Brain pericyte (primary cell): ENCODE measurements around the gene KCTD21.

Source experiments
- DNase-seq: peaks from one replicate; pipeline ENCODE4 v3.0.0-alpha.2; 2012; ENCODE audit warnings: low read depth, low spot score

KCTD21 gene

DNA sequence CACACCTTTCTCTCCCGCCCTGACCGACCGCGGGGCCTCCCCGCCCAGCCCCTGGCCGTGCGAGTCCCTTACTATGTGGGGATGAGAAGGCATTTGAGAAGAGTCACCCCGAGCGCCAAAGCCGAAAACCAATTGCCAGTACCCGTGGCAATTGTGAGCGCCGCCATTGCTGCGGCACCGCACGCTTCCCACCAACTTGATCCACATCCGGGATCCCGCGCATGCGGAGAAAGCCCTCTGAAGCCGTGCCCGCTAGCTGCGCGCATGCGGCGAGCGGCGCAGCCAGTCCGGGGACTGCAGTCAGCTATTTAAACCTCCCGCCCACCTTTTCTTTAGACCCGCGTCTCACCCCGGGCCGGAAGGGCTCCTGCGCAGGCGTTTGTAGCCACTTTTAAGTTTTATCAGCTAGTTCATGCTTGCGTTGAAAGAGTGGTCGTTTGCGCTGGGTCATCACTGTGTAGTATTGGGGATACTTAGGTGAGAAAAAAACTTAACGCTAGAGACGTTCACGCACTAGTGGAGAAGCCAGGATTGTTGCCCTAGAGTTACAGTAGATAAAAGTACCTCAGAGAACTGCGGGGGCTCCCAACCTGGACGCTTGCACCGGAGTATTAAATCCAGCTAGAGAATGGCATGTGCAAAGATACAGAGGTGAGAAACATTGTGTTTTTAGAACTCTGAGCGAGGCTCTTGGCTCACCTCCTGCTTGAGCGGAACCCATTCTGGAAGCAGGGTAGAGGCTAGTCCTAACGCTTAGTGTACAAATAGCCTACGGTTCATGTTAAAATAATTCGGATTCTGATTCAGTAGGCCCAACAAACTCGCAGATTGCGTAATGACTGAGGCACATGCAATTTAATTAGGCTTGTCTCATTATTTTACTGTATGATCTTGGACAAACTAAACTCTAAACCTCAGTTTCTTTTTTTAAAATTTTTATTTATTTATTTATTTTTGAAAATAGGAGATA lies 48.7 kb downstream of the KCTD21 start, which contains the start of gene ALG8:
ALG8 (minus strand) TSS at position 205 of the 970 bp plus-strand sequence; CDS start at position 167, 38 bp downstream.
- peak; percentile 82 for DNase-seq

DNA sequence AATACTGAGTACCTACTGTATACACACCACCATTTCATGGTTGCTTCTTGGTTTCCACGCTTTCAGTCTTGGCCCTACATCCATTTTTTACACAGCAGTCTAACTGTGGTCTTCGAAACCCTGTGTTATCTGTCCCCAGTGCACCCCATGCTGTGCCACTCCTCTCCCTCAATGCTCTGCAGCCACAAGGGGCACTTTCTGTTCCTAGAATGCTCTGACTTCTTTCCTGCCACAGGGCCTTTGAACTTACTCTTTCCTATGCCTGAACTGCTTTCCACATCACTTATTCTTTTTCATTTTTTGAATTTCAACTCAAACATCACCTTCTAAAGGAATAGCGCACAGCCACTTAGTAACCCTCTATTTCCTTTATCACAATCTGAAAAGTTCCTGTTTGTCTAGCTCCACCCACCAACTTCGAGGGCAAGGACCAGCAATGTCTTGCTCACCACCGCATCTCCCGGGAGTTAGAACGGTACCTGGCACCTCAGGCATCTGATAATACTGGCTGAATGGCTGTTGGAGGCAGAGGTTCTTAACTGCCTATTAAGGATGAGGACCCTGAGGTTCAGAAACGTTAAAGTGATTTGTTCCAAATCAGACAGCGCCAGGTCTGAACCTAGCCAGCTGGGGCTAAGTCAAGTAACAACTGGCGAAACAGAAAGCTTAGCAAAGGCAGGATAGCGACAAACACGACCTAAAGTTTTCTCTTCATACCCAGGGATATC lies 49.6 kb downstream of the KCTD21 start:
- no peak for DNase-seq

DNA sequence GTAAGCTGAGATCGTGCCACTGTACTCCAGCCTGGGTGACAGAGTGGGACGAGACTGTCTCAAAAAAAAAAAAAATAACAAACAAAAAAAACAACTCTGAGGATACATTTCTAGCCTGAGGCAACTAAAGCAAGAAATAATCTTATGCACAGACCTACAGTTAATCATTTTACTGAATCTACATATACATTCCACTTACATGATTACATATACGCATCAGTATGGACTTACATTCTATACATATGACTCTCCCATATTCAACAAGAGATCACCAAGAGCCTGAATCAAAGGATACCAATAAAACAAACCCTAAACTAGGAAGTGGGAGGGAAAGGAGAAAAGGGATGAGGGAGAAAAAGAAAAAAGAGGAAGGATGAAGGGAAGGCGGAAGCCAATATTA lies 50.1 kb downstream of the KCTD21 start:
- DNase-seq = no peak

DNA sequence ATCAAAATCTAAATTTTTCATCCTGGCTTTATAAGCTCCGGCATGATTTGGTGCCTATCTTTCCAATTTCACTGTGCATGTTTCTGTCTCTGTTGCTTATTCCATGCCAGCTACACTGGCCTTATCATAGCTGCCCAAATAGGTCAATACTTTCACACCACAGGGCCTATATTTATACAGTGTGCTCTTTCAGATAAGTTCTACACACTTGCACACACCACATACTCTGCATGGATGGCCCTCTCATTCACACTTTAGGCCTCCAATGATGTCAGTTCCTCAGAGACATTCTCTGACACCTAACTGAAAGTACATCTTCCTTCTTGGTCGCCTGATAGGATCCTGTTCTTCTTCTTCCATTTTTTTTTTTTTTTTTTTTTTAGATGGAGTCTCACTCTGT lies 56.0 kb downstream of the KCTD21 start:
- DNase-seq = no peak

DNA sequence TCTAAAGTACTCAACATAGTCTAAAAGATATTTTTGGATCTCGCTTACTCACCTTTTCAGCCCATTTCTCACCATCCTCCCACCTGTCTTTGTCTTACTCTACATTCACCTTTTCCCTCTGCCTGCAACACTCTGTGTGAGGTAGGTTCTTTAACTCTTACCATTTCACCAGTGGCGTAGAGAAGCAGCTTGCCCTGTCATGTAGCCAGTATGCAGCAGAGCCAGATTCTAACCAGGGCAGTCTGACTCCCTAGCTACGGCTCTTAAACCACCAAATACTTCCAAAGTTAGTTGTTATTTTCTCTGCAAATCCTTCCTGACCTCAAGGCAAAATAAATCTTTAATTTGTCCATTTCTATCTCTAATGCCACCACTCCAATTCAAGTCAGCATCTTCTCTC lies 56.5 kb downstream of the KCTD21 start:
- DNase-seq = no peak

DNA sequence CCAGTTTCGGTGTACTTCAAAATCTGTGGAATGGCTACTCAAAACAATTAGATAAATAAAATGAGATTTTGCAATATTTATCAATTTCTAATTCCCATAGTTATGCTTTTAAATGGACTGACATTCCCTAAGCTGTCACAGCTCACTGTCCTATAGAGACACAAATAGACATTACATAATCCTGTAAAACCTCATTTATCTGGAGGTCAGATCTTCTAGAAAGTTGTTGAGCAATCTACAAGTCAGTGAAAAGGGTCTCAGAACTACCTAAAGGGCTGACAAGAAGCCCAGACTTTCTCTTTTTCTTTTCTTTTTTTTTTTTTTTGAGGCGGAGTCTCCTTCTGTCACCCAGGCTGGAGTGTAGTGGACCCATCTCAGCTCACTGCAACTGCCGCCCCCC lies 61.0 kb downstream of the KCTD21 start:
- no peak for DNase-seq
